NOMO-1 treated with dmso at 0.1 percent for 144 hours (cell line): ENCODE results near the gene DGKB.

Experiments
- DNase-seq: peaks from one replicate; lab custom pipeline; 2025; ENCODE audit not compliant: unreplicated experiment; lab: John Stamatoyannopoulos, UW

The DGKB gene

GRCh38 chr7:14236834-14237233 is 665.7 kb downstream of the DGKB start:
- no peak for DNase-seq

GRCh38 chr7:14235056-14235455 is 667.5 kb downstream of the DGKB start:
- DNase-seq = no peak

DNA sequence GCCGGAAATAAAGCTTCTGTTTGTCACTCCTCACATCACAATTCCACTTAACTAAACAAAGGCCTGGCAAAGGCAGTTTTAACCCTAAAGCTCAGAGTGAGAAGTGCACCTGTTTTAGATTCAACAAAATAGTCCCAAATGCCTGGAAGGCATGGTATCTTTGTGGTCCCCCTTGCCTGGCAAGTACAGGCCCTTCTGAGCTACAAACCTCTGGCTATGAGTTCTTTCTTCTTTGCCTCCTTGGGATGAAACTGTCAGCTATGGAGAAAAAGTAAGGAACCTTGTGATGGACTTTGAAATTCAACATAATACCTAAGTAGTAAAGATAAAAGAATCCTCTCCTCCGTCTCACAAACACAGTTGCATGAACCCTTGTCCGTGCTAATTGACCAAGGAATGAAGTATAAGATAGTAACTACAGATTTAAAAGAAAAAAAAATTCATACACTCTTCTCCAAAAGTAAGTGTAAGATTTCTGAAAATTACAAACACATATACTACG is 668.6 kb downstream of the DGKB start:
- no peak for DNase-seq

DNA sequence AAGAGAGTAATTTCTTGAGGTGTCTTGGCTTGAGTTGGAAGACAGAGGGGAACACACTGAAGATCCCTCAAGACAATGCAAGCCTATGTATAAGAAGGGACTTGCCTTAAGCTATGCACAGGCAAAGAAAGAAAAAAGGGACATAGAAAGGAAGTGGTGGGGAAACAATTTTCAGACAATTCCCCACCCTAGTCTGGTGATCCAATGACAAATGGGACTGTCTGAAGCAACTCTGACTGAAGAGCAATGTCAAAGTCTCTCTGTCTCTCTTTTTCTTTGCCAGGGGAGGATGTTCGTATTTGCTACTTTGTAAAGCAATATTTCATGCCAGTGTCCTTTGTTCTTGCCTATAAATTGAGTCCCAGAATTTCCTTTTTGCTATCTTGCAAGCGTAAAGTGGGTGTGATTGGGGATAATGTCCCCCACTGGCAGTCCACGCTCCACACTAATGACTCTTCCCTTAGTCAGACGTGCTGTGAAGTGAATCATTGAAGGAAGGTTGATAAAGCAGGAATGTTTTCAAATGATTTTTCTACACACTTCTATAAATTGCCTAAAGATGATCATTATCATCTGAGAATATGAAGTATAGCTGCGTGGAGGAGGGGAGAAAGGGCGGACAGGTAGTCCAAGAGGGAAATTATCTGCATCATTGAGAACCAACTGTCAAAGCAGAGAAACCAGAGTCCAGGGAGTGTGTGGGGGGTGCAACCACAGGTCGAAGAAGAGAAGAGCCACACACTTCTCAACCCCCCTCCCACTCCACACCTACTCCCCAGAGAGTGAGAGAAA is 669.3 kb downstream of the DGKB start:
- DNase-seq = no peak

- no peak for DNase-seq
These were observed 673.5 kb downstream of the DGKB start for GRCh38 chr7:14229047-14229446.

GRCh38 chr7:14228341-14228740 is 674.2 kb downstream of the DGKB start:
- no peak for DNase-seq

DNA sequence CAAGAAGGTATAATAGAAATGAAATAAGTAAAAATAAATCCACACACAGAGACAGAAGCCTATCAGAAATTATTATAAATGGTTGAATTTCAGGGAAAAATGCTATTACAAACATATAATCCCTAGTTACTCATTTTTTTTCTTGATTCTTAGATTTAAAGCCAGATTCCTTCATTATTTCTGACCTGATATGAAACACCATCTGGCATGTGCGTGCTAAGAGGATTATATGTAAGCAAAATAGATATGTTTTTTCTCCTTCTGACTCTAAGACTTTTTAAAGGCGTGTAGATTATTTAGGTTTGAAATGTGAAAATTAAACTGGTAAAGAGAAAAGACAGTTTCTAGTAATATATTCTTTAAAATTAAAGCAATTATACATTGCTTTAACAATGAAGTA is 676.4 kb downstream of the DGKB start:
- no peak for DNase-seq

DNA sequence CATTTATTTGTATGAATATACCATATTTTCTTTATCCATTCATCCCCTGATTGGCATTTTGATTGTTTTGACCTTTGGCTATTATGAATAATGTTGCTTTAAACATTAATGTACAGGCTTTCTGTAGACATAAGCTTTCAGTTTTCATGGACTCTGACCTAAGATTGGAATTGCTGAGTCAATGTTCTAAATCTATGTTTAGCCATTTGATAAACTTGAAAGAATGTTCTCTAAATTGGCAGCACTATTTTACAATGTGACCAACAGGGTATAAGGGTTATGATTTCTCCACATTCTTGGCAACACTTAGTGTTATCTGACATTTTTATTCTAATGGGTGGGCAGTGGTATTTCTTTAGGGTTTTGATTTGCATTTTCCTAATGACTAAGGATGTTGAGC is 683.4 kb downstream of the DGKB start:
- DNase-seq = no peak

DNA sequence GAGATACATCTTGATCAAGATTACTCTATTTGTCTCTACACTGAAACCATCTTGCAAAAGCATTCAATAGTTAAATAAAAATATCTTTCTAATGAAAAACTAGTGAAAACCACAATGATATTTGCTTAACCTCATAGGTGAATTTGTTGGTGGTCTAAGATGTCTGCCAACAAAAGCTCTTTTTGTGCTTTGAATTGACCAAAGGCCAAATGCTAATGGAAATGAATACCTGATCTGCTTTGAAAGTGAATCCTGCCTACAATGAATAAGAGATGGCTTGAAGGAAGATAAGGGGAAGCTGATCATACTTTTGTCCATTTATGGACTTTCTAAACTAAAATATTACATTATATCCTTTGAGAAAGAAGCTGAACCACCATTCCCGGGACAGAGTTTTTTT is 684.2 kb downstream of the DGKB start:
- no peak for DNase-seq

GRCh38 chr7:14209896-14210484 is 692.6 kb downstream of the DGKB start:
- DNase-seq = no peak

DNA sequence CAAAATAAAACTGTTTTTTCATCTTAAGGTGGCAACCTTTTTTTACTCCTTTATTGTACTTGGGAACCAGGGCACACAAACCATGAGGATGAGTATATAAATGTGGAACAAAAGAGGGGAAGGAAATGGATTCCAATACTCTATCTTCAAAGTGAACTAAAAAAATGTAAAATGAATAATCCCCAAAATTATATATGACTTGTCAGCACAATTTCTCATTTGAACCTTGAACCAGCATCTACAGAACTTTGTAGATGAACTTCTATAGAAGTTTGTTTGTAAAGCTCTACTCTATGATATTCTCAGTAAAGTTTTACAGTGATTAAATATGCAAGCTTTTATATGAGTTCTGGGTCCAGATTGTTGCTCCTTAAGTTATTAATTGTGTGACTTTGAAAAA is 694.8 kb downstream of the DGKB start:
- DNase-seq = no peak

GRCh38 chr7:14207138-14207537 is 695.4 kb downstream of the DGKB start:
- no peak for DNase-seq

DNA sequence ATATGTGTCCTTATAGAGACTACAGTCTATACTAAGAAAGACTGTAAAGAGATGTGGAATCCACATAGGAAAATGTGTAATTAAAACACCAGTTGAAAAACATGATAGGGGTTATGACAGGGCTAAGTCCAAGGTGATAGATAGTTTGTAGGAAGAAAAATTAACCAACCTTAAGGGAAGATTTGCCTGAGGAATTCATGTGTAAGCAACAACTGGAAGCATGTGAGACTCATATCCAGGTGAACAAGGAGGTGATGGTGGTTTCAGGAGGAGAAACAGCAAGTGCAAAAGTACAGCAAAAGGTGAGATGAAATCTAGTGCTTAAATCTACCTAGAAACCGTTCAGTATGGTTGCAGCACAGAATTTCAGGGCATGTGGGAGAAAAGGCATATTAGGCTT is 696.4 kb downstream of the DGKB start:
- no peak for DNase-seq

DNA sequence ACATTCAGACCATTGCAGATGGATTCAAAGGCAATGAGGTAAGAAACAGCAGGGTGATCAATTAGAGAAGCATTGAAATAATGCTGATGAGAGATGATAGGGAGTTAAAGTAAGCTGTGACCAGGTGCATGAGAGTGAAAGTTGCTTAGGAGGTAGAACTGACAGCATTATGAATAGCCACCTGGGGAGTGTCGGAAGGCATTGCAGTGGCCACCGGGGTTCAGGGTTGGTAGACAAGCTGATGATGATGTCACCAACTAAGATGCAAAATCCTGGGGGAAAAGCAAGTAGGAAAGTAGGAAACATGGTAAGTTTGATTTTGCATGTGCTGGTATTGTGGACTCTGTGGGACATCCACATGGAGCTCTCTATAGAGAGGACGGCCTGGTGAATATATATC is 701.2 kb downstream of the DGKB start:
- no peak for DNase-seq

DNA sequence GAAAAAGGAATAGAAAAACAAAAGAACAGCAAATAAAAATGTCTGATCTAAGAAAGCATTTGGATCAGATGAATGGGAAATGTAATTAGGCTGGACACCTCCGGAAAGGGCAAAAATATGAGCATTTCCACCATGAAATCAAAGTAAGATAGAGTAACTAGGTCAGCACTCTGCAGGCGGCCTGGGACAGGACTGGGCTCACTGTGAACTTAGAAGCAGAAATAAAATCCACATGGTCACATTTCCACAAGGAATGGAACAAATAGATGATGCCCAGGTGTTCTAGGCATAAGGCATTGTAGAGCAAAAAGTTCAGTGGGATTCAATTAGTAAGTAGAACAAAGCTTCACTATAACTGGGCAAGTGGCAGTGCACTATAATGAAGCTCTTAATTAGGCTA is 703.2 kb downstream of the DGKB start:
- no peak for DNase-seq

DNA sequence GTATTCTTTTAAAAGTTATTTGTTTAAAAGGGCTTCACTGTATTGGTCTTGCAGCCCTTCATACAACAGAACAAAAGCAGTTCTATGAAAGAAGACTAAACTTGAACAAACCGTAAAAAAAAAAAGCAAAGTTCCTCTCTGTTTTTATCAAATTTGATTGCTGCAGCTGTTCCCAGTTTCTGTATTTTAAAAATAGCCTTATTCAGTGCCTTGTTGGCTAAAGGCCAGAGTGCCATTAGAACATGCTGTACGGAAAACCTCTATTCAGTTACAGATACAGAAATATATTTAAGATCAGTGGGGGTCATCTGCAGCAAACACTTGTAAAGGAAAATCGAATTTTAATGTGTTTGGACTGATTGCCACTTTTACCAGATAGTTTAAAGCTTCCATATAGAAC is 705.3 kb downstream of the DGKB start:
- DNase-seq = no peak

GRCh38 chr7:14196555-14196954 is 706.0 kb downstream of the DGKB start:
- DNase-seq = no peak

DNA sequence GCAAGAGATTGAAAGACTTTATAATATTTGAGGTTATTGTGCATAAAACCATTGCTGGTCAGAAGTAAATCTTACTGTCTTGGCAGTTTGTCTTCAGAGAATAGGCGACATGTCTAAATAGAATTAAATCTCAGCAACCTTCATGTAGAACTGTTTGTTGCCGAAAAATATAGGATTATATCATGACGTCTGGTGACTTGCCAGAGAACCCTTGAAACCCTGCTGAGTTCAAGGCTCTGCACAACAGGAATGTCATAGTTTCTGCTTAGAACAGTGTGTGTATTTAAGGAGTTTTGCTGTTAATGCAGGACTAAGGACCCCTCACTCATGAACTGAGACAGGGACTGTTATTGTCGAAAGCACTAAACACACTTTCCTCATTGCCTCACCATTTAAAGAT is 706.7 kb downstream of the DGKB start:
- DNase-seq = no peak

DNA sequence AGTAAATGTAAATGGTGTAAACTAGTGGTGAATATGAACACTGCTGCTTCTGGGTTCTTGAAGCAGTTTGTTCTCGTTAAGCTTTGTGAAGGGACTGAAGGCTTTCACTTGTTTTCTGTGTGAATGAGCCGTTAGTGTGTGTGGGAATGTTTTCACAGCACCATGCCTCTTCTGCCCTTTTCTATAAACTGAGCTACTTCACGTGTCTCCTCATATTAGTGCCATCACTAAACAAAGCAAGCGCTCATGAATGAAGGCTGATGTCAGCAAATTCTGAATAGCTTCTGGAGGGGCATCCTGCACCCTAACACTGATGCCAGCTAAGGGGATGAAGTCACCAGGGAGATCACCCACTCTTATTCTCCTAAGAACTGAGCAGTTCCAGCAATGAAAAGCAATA is 707.5 kb downstream of the DGKB start:
- no peak for DNase-seq

DNA sequence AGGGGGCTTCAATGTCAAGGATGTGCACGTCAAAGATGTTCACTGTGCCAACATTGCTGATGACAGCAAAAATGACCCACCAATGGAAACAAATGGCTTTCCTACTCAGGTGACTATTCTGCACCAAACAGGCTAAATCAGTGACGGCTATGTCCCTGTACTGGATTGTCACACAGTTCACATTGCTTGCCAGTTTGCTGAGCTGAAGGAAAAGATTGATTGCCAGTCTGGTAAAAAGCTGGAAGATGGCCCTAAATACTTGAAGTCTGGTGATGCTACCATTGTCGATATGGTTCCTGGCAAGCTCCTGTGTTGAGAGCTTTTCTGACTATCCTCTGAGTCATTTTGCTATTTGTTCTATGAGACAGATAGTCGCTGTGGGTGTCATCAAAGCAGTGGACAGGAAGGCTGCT is 710.9 kb downstream of the DGKB start:
- no peak for DNase-seq

GRCh38 chr7:14184292-14184864 is 718.2 kb downstream of the DGKB start:
- no peak for DNase-seq

DNA sequence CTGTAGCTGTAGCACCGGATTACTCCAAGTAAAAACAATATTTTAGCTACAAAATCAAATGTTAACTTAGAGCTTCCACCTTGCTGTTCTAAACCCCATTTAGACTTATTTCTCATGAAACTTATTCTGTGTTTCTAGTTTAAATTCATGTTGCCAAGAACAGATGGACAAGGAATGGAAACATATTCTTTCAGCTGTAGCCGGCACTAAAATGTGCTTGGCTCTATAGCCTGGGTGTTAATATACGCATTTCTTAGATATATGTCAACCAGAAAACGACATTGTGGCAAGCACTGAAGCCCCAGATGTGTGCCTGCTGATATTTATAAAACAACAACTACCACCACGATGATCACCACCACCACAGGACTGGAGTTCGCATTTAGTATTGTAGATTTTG is 722.8 kb downstream of the DGKB start:
- DNase-seq = no peak
